T-helper 17 cell (primary cell): ENCODE data around the gene COL1A2. TPM values are rescaled to one million over a fixed set of nuclear protein-coding genes. Genes with fewer than 3 reads are reported as not detected.

Source experiments
- ATAC-seq: fragments of 150-1000 bp; cut with Tn5 transposase; 2 replicates; pipeline ENCODE4 v1.10.0; 2021; ENCODE audit warnings: mild to moderate bottlenecking, moderate library complexity
- DNase-seq, 3 donors: peaks; one replicate each; pipeline versions ENCODE4 v3.0.0 to v3.0.0-alpha.2; 2020 to 2021
- H3K9me3 ChIP-seq: one replicate; pipeline ENCODE4 v1.7.0; 2013; ENCODE audit warnings: low read length, mild to moderate bottlenecking; ENCODE audit not compliant: control insufficient read depth, poor library complexity, severe bottlenecking
- H3K27ac Mint-ChIP-seq: one replicate; pipeline ENCODE4 v1.8.0; 2022; ENCODE audit warnings: mild to moderate bottlenecking, moderate library complexity, mixed read lengths
- H3K27me3 Mint-ChIP-seq: one replicate; pipeline ENCODE4 v1.8.0; 2022; ENCODE audit warnings: mixed read lengths
- H3K36me3 Mint-ChIP-seq: one replicate; pipeline ENCODE4 v1.8.0; 2022; ENCODE audit warnings: low read depth, mixed read lengths
- H3K4me1 Mint-ChIP-seq: one replicate; pipeline ENCODE4 v1.8.0; 2022; ENCODE audit warnings: mild to moderate bottlenecking, mixed read lengths
- H3K4me3 Mint-ChIP-seq: one replicate; pipeline ENCODE4 v1.8.0; 2022; ENCODE audit warnings: mild to moderate bottlenecking, moderate library complexity, mixed read lengths
- total RNA-seq, 4 donors: library from RNA in 2 of 4; stranded (reverse) in 2 of 4; gene quantifications; one replicate each; pipeline ENCODE4 v1.2.3 and lab custom pipeline; 2022 to 2026

The COL1A2 gene
- total RNA-seq, 2 donors from 2014 or later, result not detected

- Mint-ChIP-seq H3K4me1 (no peaks in the 10 kb centered on the region), H3K4me3 (no peak overlapping the region), H3K27ac (no peak overlapping the region), H3K36me3 (no peaks in the 10 kb centered on the region), H3K27me3 (peaks cover 14% of the 10 kb centered on the region)
- DNase-seq, result no peak
- H3K9me3 ChIP-seq, result no peaks in the 10 kb centered on the region
- ATAC-seq, result no peak
Observed at GRCh38 chr7:94367949-94368348, 26.7 kb upstream of the COL1A2 start.

- Mint-ChIP-seq H3K27me3 (peaks cover 14% of the 10 kb centered on the region), H3K4me1 (no peaks in the 10 kb centered on the region), H3K36me3 (no peaks in the 10 kb centered on the region), H3K4me3 (no peak overlapping the region), H3K27ac (no peak overlapping the region)
- DNase-seq (no peak), ATAC-seq (no peak)
- H3K9me3 ChIP-seq, result no peaks in the 10 kb centered on the region
Observed at GRCh38 chr7:94368371-94368791, 26.3 kb upstream of the COL1A2 start.

GRCh38 chr7:94374231-94374630 is 20.5 kb upstream of the COL1A2 start:
- peaks cover 12% of the 10 kb centered on the region for H3K27me3 Mint-ChIP-seq
- H3K4me1 Mint-ChIP-seq, result no peaks in the 10 kb centered on the region
- no peak for DNase-seq
- no peaks in the 10 kb centered on the region for H3K36me3 Mint-ChIP-seq
- no peak overlapping the region for H3K27ac Mint-ChIP-seq
- H3K9me3 ChIP-seq, result no peaks in the 10 kb centered on the region
- ATAC-seq, result no peak
- no peak overlapping the region for H3K4me3 Mint-ChIP-seq

GRCh38 chr7:94374721-94375566 is 19.8 kb upstream of the COL1A2 start:
- ATAC-seq, result no peak
- H3K27me3 Mint-ChIP-seq, result peaks cover 12% of the 10 kb centered on the region
- no peaks in the 10 kb centered on the region for H3K36me3 Mint-ChIP-seq
- no peak for DNase-seq
- no peaks in the 10 kb centered on the region for H3K4me1 Mint-ChIP-seq
- H3K9me3 ChIP-seq, result no peaks in the 10 kb centered on the region
- no peak overlapping the region for H3K27ac Mint-ChIP-seq
- H3K4me3 Mint-ChIP-seq, result no peak overlapping the region

- ATAC-seq (no peak), DNase-seq (no peak)
- Mint-ChIP-seq H3K4me1 (no peaks in the 10 kb centered on the region), H3K4me3 (no peak overlapping the region), H3K36me3 (no peaks in the 10 kb centered on the region), H3K27ac (no peak overlapping the region), H3K27me3 (peaks cover 12% of the 10 kb centered on the region)
- no peaks in the 10 kb centered on the region for H3K9me3 ChIP-seq
Observed at GRCh38 chr7:94375691-94376090, 19.0 kb upstream of the COL1A2 start.

- Mint-ChIP-seq H3K27me3 (peaks cover 12% of the 10 kb centered on the region), H3K4me3 (no peak overlapping the region), H3K27ac (no peak overlapping the region), H3K36me3 (no peaks in the 10 kb centered on the region), H3K4me1 (no peaks in the 10 kb centered on the region)
- no peaks in the 10 kb centered on the region for H3K9me3 ChIP-seq
- no peak for DNase-seq
- ATAC-seq, result no peak
Observed at GRCh38 chr7:94376281-94376680, 18.4 kb upstream of the COL1A2 start.

- Mint-ChIP-seq H3K36me3 (no peaks in the 10 kb centered on the region), H3K27me3 (peaks cover 12% of the 10 kb centered on the region), H3K4me1 (no peaks in the 10 kb centered on the region), H3K4me3 (no peak overlapping the region), H3K27ac (no peak overlapping the region)
- ATAC-seq, result no peak
- no peak for DNase-seq
- no peaks in the 10 kb centered on the region for H3K9me3 ChIP-seq
Observed at GRCh38 chr7:94378356-94378755, 16.3 kb upstream of the COL1A2 start.

GRCh38 chr7:94380264-94380663 is 14.4 kb upstream of the COL1A2 start:
- Mint-ChIP-seq H3K27ac (no peak overlapping the region), H3K4me1 (no peaks in the 10 kb centered on the region), H3K4me3 (no peak overlapping the region), H3K36me3 (no peaks in the 10 kb centered on the region), H3K27me3 (peaks cover 5% of the 10 kb centered on the region)
- DNase-seq (no peak), ATAC-seq (no peak)
- no peaks in the 10 kb centered on the region for H3K9me3 ChIP-seq

- H3K9me3 ChIP-seq, result no peaks in the 10 kb centered on the region
- no peaks in the 10 kb centered on the region for H3K36me3 Mint-ChIP-seq
- H3K27me3 Mint-ChIP-seq, result peaks cover 5% of the 10 kb centered on the region
- no peaks in the 10 kb centered on the region for H3K4me1 Mint-ChIP-seq
- H3K4me3 Mint-ChIP-seq, result no peak overlapping the region
- H3K27ac Mint-ChIP-seq, result no peak overlapping the region
- no peak for ATAC-seq
- DNase-seq, result no peak
Observed at GRCh38 chr7:94382132-94382531, 12.6 kb upstream of the COL1A2 start.

GRCh38 chr7:94382746-94383145 is 11.9 kb upstream of the COL1A2 start:
- H3K27ac Mint-ChIP-seq, result no peak overlapping the region
- DNase-seq, result no peak
- H3K9me3 ChIP-seq, result no peaks in the 10 kb centered on the region
- peaks cover 3% of the 10 kb centered on the region for H3K27me3 Mint-ChIP-seq
- no peaks in the 10 kb centered on the region for H3K4me1 Mint-ChIP-seq
- H3K4me3 Mint-ChIP-seq, result no peak overlapping the region
- no peaks in the 10 kb centered on the region for H3K36me3 Mint-ChIP-seq
- ATAC-seq, result no peak

- no peaks in the 10 kb centered on the region for H3K9me3 ChIP-seq
- ATAC-seq (no peak), DNase-seq (no peak)
- Mint-ChIP-seq H3K4me3 (no peak overlapping the region), H3K27ac (no peak overlapping the region), H3K4me1 (no peaks in the 10 kb centered on the region), H3K27me3 (peaks cover 4% of the 10 kb centered on the region), H3K36me3 (no peaks in the 10 kb centered on the region)
Observed at GRCh38 chr7:94384315-94384714, 10.4 kb upstream of the COL1A2 start.

GRCh38 chr7:94386416-94386815 is 8.3 kb upstream of the COL1A2 start:
- ATAC-seq, result no peak
- Mint-ChIP-seq H3K4me3 (no peak overlapping the region), H3K4me1 (no peaks in the 10 kb centered on the region), H3K27me3 (peaks cover 15% of the 10 kb centered on the region), H3K27ac (no peak overlapping the region), H3K36me3 (no peaks in the 10 kb centered on the region)
- H3K9me3 ChIP-seq, result no peaks in the 10 kb centered on the region
- no peak for DNase-seq

GRCh38 chr7:94388540-94388939 is 6.2 kb upstream of the COL1A2 start:
- no peak overlapping the region for H3K4me3 Mint-ChIP-seq
- peaks cover 2% of the 10 kb centered on the region for H3K36me3 Mint-ChIP-seq
- ATAC-seq (no peak), DNase-seq (no peak)
- H3K9me3 ChIP-seq, result no peaks in the 10 kb centered on the region
- peaks cover 27% of the 10 kb centered on the region for H3K27me3 Mint-ChIP-seq
- H3K27ac Mint-ChIP-seq, result no peak overlapping the region
- peaks cover 1% of the 10 kb centered on the region for H3K4me1 Mint-ChIP-seq

- Mint-ChIP-seq H3K36me3 (peaks cover 3% of the 10 kb centered on the region), H3K4me1 (peaks cover 2% of the 10 kb centered on the region), H3K27me3 (peaks cover 30% of the 10 kb centered on the region), H3K4me3 (no peak overlapping the region), H3K27ac (no peak overlapping the region)
- no peaks in the 10 kb centered on the region for H3K9me3 ChIP-seq
- ATAC-seq (no peak), DNase-seq (no peak)
Observed at GRCh38 chr7:94389381-94389780, 5.3 kb upstream of the COL1A2 start.
